Progenitor cell of endocrine pancreas (in vitro differentiated cells): ENCODE data around the gene CSF2RB. TPM values are rescaled to one million over a fixed set of nuclear protein-coding genes. Genes with fewer than 3 reads are reported as not detected.
A peak's percentile ranks its signal among the peaks of the same experiment; 100 is the strongest.

ENCODE experiments used
- DNase-seq: peaks from one replicate; pipeline ENCODE4 v3.0.0; 2021; ENCODE audit warnings: low spot score; ENCODE audit not compliant: unreplicated experiment
- H3K27ac Mint-ChIP-seq: 2 replicates; pipeline ENCODE4 v1.8.0; 2021; ENCODE audit warnings: mild to moderate bottlenecking, moderate library complexity, mixed read lengths
- H3K27me3 Mint-ChIP-seq: 2 replicates; pipeline ENCODE4 v1.8.0; 2021; ENCODE audit warnings: mixed read lengths
- H3K36me3 Mint-ChIP-seq: 2 replicates; pipeline ENCODE4 v1.8.0; 2022; ENCODE audit warnings: mixed read lengths; ENCODE audit not compliant: insufficient read depth
- H3K4me1 Mint-ChIP-seq: 2 replicates; pipeline ENCODE4 v1.8.0; 2021; ENCODE audit warnings: low read depth, mixed read lengths
- H3K4me3 Mint-ChIP-seq: 2 replicates; pipeline ENCODE4 v1.8.0; 2021; ENCODE audit warnings: low read depth, mild to moderate bottlenecking, moderate library complexity, mixed read lengths
- H3K9me3 Mint-ChIP-seq: 2 replicates; pipeline ENCODE4 v1.8.0; 2021; ENCODE audit warnings: low read depth, mixed read lengths
- total RNA-seq: library from RNA; stranded (reverse); gene quantifications from 2 replicates; pipeline ENCODE4 v1.2.1, GENCODE V29; 2021
- TF ChIP-seq, protein P1 (sequence below): fragments of 200-600 bp; sonication (generic); IDR thresholded peaks from one replicate; pipeline ENCODE4 v1.5.0; 2021; ENCODE audit warnings: antibody characterized with exemption, mild to moderate bottlenecking; ENCODE audit not compliant: unreplicated experiment

The CSF2RB gene
- total RNA-seq, 1 donor from 2014 or later, result not detected

DNA sequence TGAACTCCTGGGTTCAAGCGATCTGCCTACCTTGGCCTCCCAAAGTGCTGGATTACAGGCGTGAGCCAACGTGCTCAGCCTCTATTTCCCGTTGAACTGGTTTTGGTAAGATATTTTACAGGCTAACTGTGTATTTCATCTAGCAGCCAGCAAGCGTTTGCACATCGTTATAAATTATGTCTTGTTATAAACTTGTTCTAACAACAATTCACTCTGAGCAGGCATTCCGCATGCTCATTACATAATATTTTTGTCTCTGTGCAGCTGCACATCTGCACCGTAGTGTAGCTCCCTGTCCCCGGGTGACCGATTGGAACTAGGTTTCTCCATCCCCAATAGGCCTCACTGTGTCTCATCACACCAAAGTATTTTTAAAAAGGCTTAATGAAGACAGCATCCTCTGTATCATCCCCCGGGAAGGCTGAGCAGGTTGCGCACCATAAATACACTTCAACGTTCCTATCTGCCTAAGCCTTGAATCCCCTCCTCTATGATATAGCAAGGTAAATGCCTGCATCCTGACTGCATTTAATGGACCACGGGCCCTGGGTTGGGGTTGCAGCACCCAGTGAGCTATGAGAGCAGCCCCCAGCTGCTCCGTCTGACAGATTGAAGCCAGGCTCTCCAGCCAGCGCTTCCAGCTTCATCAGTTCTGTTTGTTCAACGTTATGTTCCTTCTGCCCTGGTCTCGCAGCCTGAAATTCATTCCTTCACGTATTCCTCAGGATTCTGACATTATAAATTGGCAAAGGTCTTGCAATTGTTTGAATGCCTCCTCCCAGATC is 58.1 kb downstream of the CSF2RB start:
- no peak for DNase-seq
- H3K9me3 Mint-ChIP-seq, result no peaks in the 10 kb centered on the region
- no peaks in the 10 kb centered on the region for H3K4me1 Mint-ChIP-seq
- H3K4me3 Mint-ChIP-seq, result no peak overlapping the region
- no peaks in the 10 kb centered on the region for H3K36me3 Mint-ChIP-seq
- H3K27ac Mint-ChIP-seq, result no peak overlapping the region
- TF ChIP-seq, protein P1, sequence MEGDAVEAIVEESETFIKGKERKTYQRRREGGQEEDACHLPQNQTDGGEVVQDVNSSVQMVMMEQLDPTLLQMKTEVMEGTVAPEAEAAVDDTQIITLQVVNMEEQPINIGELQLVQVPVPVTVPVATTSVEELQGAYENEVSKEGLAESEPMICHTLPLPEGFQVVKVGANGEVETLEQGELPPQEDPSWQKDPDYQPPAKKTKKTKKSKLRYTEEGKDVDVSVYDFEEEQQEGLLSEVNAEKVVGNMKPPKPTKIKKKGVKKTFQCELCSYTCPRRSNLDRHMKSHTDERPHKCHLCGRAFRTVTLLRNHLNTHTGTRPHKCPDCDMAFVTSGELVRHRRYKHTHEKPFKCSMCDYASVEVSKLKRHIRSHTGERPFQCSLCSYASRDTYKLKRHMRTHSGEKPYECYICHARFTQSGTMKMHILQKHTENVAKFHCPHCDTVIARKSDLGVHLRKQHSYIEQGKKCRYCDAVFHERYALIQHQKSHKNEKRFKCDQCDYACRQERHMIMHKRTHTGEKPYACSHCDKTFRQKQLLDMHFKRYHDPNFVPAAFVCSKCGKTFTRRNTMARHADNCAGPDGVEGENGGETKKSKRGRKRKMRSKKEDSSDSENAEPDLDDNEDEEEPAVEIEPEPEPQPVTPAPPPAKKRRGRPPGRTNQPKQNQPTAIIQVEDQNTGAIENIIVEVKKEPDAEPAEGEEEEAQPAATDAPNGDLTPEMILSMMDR, result no peak
- peaks cover 23% of the 10 kb centered on the region for H3K27me3 Mint-ChIP-seq

DNA sequence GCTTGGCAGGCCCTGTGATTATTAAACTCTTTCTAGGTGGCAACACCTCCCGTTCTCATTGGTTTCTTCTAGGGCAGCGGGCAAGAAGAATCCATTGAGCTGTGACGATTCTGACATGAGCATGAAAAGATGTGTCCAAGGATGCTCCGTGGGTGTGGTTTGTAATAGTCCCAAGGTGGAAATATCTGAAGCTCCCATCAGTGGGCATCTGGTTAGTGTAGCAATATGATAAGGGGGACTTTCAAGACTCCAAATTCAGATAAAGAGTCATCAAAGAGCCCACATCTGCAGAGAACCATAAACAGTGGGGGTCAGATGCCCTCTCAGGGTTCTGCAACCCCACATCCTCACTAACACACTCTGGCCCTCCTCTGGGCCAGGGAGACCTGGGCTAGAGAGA is 63.2 kb downstream of the CSF2RB start:
- peaks cover 2% of the 10 kb centered on the region for H3K4me1 Mint-ChIP-seq
- TF ChIP-seq, protein P1, result no peak
- peaks cover 29% of the 10 kb centered on the region for H3K27me3 Mint-ChIP-seq
- H3K9me3 Mint-ChIP-seq, result no peaks in the 10 kb centered on the region
- no peaks in the 10 kb centered on the region for H3K36me3 Mint-ChIP-seq
- no peak overlapping the region for H3K27ac Mint-ChIP-seq
- no peak for DNase-seq
- H3K4me3 Mint-ChIP-seq, result no peak overlapping the region

DNA sequence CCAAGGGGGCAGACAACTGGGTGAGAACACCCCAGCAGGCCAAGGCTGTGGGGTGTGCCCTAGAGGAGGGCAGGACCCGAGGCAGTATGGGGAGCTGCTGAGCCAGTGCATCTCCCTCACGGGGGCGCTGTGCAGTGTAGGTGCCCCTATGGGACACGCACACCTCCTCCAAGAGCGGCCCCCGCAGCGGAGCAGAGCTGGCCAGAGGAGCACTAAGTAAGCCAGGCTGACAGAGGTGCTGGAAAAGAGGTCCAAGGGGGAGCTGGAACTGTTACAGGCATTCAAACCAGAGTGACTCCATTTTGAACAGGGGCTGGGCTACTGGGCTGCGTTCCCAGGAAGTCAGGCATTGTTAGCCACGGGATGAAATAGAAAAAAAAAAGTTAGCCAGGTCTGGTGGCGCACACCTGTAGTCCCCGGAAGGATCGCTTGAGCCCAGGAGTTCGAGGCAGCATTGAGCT is 64.0 kb downstream of the CSF2RB start:
- peaks cover 2% of the 10 kb centered on the region for H3K4me1 Mint-ChIP-seq
- H3K27ac Mint-ChIP-seq, result peak overlapping the region; percentile 91
- DNase-seq, result peak; percentile 59
- TF ChIP-seq, protein P1, result peak; percentile 60
- peaks cover 30% of the 10 kb centered on the region for H3K27me3 Mint-ChIP-seq
- H3K4me3 Mint-ChIP-seq, result peak overlapping the region; percentile 77
- no peaks in the 10 kb centered on the region for H3K36me3 Mint-ChIP-seq
- H3K9me3 Mint-ChIP-seq, result no peaks in the 10 kb centered on the region

DNA sequence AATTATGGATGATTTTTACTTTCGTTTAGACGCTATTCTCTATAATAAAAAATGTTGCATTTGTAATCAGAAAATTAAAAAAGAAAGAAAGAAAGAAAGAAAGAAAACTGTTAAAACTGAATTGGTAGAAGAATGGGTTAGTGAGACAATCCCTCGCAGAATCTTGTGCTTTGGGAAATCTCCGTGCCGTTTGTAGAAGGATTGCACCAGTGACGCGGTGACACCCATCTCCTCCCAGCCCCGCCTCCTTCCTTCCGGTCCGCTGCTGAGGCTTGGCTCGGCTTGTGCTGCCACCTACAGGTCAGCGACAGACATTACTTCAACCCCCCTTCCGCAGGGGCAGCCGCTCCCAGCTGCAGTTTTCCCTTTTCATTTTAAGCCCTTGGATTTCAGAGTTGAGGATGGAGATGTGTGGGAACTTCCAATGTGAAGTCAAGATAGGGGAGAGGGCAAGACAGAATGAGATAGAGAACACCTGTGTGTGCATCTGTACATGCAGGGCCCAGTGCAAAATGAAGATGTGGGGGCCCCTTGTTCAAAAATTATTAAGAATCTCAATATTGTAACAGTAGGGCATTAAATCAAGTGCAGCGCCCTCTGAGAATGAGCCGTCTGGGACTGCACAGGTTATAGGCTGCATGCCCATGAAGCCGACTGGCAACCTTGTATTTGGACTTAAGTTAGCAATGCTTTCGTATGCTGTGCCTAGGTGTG is 64.7 kb downstream of the CSF2RB start:
- Mint-ChIP-seq H3K27me3 (peaks cover 30% of the 10 kb centered on the region), H3K36me3 (no peaks in the 10 kb centered on the region), H3K4me3 (peak overlapping the region; percentile 77), H3K9me3 (no peaks in the 10 kb centered on the region), H3K4me1 (peaks cover 2% of the 10 kb centered on the region), H3K27ac (no peak overlapping the region)
- TF ChIP-seq, protein P1, result peak; percentile 90
- DNase-seq, result peak; percentile 84

DNA sequence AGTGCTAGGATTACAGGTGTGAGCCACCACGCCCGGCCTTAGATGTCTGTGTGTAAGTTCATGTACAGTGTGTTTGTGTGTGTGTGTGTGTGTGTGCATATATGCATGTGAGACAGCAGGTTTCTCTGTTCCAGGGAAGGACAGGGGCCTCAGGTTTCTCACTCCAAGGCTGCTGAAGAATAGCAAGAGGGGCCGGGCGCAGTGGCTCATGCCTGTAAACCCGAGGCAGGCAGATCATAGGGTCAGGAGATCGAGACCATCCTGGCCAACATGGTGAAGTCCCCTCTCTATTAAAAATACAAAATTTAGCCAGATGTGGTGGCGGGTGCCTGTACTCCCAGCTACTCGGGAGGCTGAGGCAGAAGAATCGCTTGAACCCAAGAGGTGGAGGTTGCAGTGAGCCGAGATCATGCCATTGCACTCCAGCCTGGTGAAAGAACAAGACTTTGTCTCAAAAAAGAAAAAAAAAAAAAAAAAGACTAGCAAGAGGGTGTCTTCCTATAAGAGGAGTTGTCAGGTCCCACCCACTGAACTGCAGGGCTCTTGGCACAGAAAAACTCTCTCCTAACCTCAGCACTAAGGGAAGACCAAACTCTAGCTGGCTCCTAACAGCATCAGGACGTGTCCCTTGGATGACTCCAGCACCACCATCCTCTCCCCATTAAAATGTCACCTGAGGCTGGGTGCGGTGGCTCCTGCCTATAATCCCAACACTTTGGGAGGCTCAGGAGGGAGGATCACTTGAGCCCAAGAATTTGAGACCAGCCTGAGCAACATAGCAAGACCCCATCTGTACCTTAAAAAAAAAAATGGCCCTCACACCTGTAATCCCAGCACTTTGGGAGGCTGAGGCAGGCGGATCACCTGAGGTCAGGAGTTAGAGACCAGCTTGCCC is 65.8 kb downstream of the CSF2RB start:
- H3K9me3 Mint-ChIP-seq, result no peaks in the 10 kb centered on the region
- no peak overlapping the region for H3K27ac Mint-ChIP-seq
- no peaks in the 10 kb centered on the region for H3K36me3 Mint-ChIP-seq
- TF ChIP-seq, protein P1, result no peak
- H3K27me3 Mint-ChIP-seq, result peaks cover 30% of the 10 kb centered on the region
- no peak for DNase-seq
- H3K4me3 Mint-ChIP-seq, result no peak overlapping the region
- H3K4me1 Mint-ChIP-seq, result peaks cover 2% of the 10 kb centered on the region
